OCI-LY3 (cell line): ENCODE measurements around the gene FBXO11.

Experiments used
- H2AFZ ChIP-seq: fragments of 200-600, 300-600 bp; shearing (Covaris generic); 2 replicates; pipeline ENCODE4 v1.6.0; 2014; ENCODE audit warnings: antibody characterized with exemption, low read depth, low read length
- H3K27ac ChIP-seq: fragments of 200-600, 300-600 bp; sonication (generic); 2 replicates; pipeline ENCODE4 v1.5.1; 2014; ENCODE audit warnings: mild to moderate bottlenecking, low read length, moderate library complexity, mixed read lengths
- H3K27me3 ChIP-seq: fragments of 200-600, 300-600 bp; sonication (generic); 2 replicates; pipeline ENCODE4 v1.6.1; 2014; ENCODE audit warnings: low read depth, low read length, mixed read lengths
- H3K36me3 ChIP-seq: fragments of 200-600, 300-600 bp; sonication (generic); replicated peaks from 2 replicates; pipeline ENCODE3; 2014; ENCODE audit warnings: low read depth, low read length, mixed read lengths
- H3K4me1 ChIP-seq: fragments of 300-600, 200-600 bp; sonication (generic); 2 replicates; pipeline ENCODE4 v1.6.1; 2014; ENCODE audit warnings: low read length, mixed read lengths
- H3K4me2 ChIP-seq: fragments of 200-600, 300-600 bp; sonication (generic); 2 replicates; pipeline ENCODE4 v1.6.1; 2014; ENCODE audit warnings: low read length, mixed read lengths
- H3K4me3 ChIP-seq: fragments of 300-600, 200-600 bp; sonication (generic); 2 replicates; pipeline ENCODE4 v1.5.1; 2014; ENCODE audit warnings: antibody characterized with exemption, mild to moderate bottlenecking, low read length, moderate library complexity
- H3K79me2 ChIP-seq: fragments of 300-600, 200-600 bp; shearing (Covaris generic); 2 replicates; pipeline ENCODE4 v1.6.1; 2014; ENCODE audit warnings: mild to moderate bottlenecking, low read length, mixed read lengths
- H3K9ac ChIP-seq: fragments of 300-600, 200-600 bp; shearing (Covaris generic); 2 replicates; pipeline ENCODE4 v1.6.0; 2014; ENCODE audit warnings: mild to moderate bottlenecking, low read length, moderate library complexity
- H3K9me3 ChIP-seq: fragments of 200-600, 300-600 bp; shearing (Covaris generic); 2 replicates; pipeline ENCODE4 v1.6.1; 2014; ENCODE audit warnings: low read length, mixed read lengths; ENCODE audit not compliant: insufficient read depth
- H4K20me1 ChIP-seq: fragments of 200-600, 300-600 bp; sonication (generic); 2 replicates; pipeline ENCODE4 v1.6.1; 2016; ENCODE audit warnings: low read length, mixed read lengths; ENCODE audit not compliant: insufficient read depth
- EZH2phosphoT487 ChIP-seq: fragments of 200-600 bp; shearing (Covaris generic); IDR thresholded peaks from 2 replicates; pipeline ENCODE4 v1.6.1; 2018; ENCODE audit warnings: antibody characterized with exemption, mixed run types, low read depth
- TF ChIP-seq, protein P1 (sequence below): fragments of 200-600, 300-600 bp; sonication (generic); IDR thresholded peaks from 2 replicates; pipeline ENCODE4 v1.5.1; 2014; ENCODE audit warnings: antibody characterized with exemption, low read length, low read depth

FBXO11 gene

GRCh38 chr2:47811668-47812067, 94.6 kb downstream of the FBXO11 start:
- H3K4me2 ChIP-seq: no peak overlapping the region
- H3K36me3 ChIP-seq: peaks cover 70% of the 10 kb centered on the region
- 0 out of 2 replicates have a peak, but pooled peaks cover 5% of the 10 kb centered on the region for H4K20me1 ChIP-seq
- no peak overlapping the region for H3K9ac ChIP-seq
- no peaks in the 10 kb centered on the region for H3K9me3 ChIP-seq
- H2AFZ ChIP-seq: no peak overlapping the region
- no peak for TF ChIP-seq EZH2phosphoT487
- TF ChIP-seq, protein P1, sequence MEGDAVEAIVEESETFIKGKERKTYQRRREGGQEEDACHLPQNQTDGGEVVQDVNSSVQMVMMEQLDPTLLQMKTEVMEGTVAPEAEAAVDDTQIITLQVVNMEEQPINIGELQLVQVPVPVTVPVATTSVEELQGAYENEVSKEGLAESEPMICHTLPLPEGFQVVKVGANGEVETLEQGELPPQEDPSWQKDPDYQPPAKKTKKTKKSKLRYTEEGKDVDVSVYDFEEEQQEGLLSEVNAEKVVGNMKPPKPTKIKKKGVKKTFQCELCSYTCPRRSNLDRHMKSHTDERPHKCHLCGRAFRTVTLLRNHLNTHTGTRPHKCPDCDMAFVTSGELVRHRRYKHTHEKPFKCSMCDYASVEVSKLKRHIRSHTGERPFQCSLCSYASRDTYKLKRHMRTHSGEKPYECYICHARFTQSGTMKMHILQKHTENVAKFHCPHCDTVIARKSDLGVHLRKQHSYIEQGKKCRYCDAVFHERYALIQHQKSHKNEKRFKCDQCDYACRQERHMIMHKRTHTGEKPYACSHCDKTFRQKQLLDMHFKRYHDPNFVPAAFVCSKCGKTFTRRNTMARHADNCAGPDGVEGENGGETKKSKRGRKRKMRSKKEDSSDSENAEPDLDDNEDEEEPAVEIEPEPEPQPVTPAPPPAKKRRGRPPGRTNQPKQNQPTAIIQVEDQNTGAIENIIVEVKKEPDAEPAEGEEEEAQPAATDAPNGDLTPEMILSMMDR: no peak
- H3K79me2 ChIP-seq: no peaks in the 10 kb centered on the region
- peaks cover 8% of the 10 kb centered on the region for H3K4me1 ChIP-seq
- H3K27ac ChIP-seq: no peak overlapping the region
- H3K27me3 ChIP-seq: no peaks in the 10 kb centered on the region
- H3K4me3 ChIP-seq: no peak overlapping the region

GRCh38 chr2:47810850-47811249, 95.4 kb downstream of the FBXO11 start:
- H3K4me3 ChIP-seq: no peak overlapping the region
- peaks cover 5% of the 10 kb centered on the region for H3K4me1 ChIP-seq
- no peak overlapping the region for H3K4me2 ChIP-seq
- TF ChIP-seq, protein P1: no peak
- TF ChIP-seq EZH2phosphoT487: no peak
- peaks cover 73% of the 10 kb centered on the region for H3K36me3 ChIP-seq
- H4K20me1 ChIP-seq: 0 out of 2 replicates have a peak, but pooled peaks cover 5% of the 10 kb centered on the region
- H3K27me3 ChIP-seq: no peaks in the 10 kb centered on the region
- H3K27ac ChIP-seq: no peak overlapping the region
- no peaks in the 10 kb centered on the region for H3K9me3 ChIP-seq
- no peak overlapping the region for H3K9ac ChIP-seq
- H3K79me2 ChIP-seq: no peaks in the 10 kb centered on the region
- H2AFZ ChIP-seq: no peak overlapping the region

GRCh38 chr2:47809903-47810302, 96.4 kb downstream of the FBXO11 start:
- 0 out of 2 replicates have a peak, but pooled peaks cover 5% of the 10 kb centered on the region for H4K20me1 ChIP-seq
- no peak overlapping the region for H2AFZ ChIP-seq
- H3K9ac ChIP-seq: no peak overlapping the region
- H3K36me3 ChIP-seq: peaks cover 77% of the 10 kb centered on the region
- no peak overlapping the region for H3K4me3 ChIP-seq
- no peak overlapping the region for H3K4me2 ChIP-seq
- no peaks in the 10 kb centered on the region for H3K79me2 ChIP-seq
- H3K27ac ChIP-seq: no peak overlapping the region
- TF ChIP-seq, protein P1: no peak
- no peak for TF ChIP-seq EZH2phosphoT487
- H3K4me1 ChIP-seq: no peaks in the 10 kb centered on the region
- H3K9me3 ChIP-seq: no peaks in the 10 kb centered on the region
- H3K27me3 ChIP-seq: no peaks in the 10 kb centered on the region

GRCh38 chr2:47808614-47809013, 97.7 kb downstream of the FBXO11 start:
- peaks cover 7% of the 10 kb centered on the region; the same call in 1 of the 2 replicates for H3K79me2 ChIP-seq
- H3K4me3 ChIP-seq: no peak overlapping the region
- no peak overlapping the region for H3K4me2 ChIP-seq
- H3K9ac ChIP-seq: no peak overlapping the region
- no peaks in the 10 kb centered on the region for H3K4me1 ChIP-seq
- 0 out of 2 replicates have a peak, but pooled peaks cover 5% of the 10 kb centered on the region for H4K20me1 ChIP-seq
- no peaks in the 10 kb centered on the region for H3K9me3 ChIP-seq
- peaks cover 83% of the 10 kb centered on the region for H3K36me3 ChIP-seq
- TF ChIP-seq, protein P1: no peak
- no peak for TF ChIP-seq EZH2phosphoT487
- no peak overlapping the region for H2AFZ ChIP-seq
- H3K27ac ChIP-seq: no peak overlapping the region
- H3K27me3 ChIP-seq: no peaks in the 10 kb centered on the region
